Pancreas (tissue), 10 donors: Measurements from ENCODE around the gene GDAP2. TPM values are rescaled to one million over a fixed set of nuclear protein-coding genes. Genes with fewer than 3 reads are reported as not detected.

Source experiments
- ATAC-seq, 4 donors: fragments of 200-7000 bp; cut with Tn5 transposase; one replicate each; pipeline versions ENCODE4 v1.8.0 to v1.9.1; 2020; ENCODE audit warnings: mild to moderate bottlenecking in 4 of 4, moderate library complexity in 4 of 4
- DNase-seq, 6 donors: peaks; one replicate each; pipeline ENCODE4 v3.0.0-alpha.2; 2020
- FAIRE-seq: peaks from 2 replicates; lab custom pipeline; 2012; peaks lifted over from hg19 to GRCh38; lab: Jason Lieb, UNC
- H3K27ac ChIP-seq, 4 donors: fragments of 200-600 bp; sonication (generic); 1 replicate in 3 of 4; 2 replicates in 1 of 4; pipeline versions ENCODE4 v1.5.0 to v1.8.0; 2020
- H3K27me3 ChIP-seq, 4 donors: fragments of 200-600 bp; one replicate each; pipeline ENCODE4 v1.8.0; 2021
- H3K36me3 ChIP-seq, 3 donors: fragments of 200-600 bp; sonication (generic) in 1 of 3; one replicate each; pipeline versions ENCODE4 v1.5.0 to v1.8.0; 2020 to 2021
- H3K4me1 ChIP-seq, 3 donors: fragments of 200-600 bp; one replicate each; pipeline ENCODE4 v1.8.0; 2021
- H3K4me3 ChIP-seq, 4 donors: fragments of 200-600 bp; sonication (generic) in 2 of 4; one replicate each; pipeline versions ENCODE4 v1.5.0 to v1.8.0; 2020 to 2021
- H3K9me3 ChIP-seq, 4 donors: fragments of 200-600 bp; one replicate each; pipeline ENCODE4 v1.8.0; 2021
- whole genome bisulfite sequencing, 2 donors: extraction: QIAGEN DNeasy Blood & Tissue Kit; methylation state at CpG; one replicate each; pipeline ENCODE4 v1.1.7; 2013; 5-methylcytosine and 5-hydroxymethylcytosine counted together
- intact Hi-C, 3 donors: fragments of 100-400 bp; cut with DNase I; formaldehyde crosslinking; loops; one replicate each; pipeline versions ENCODE4 v1.11.1 to v1.14.2; 2022
- polyA plus RNA-seq, 2 donors: library from polyadenylated mRNA; stranded (reverse); fragments of 200-250 nt; gene quantifications; one replicate each; pipeline ENCODE4 v1.2.3, GENCODE V29; 2013
- total RNA-seq, 6 donors: library from RNA; stranded (reverse); fragmentation: NEBNext Ultra II Directional in 4 of 6; extraction: Animal tissue kit (Norgen Biotek cat#: 25700) in 4 of 6; gene quantifications; one replicate each; pipeline versions ENCODE4 v1.2.1 to v1.2.4, GENCODE V29; 2021 to 2023
- TF ChIP-seq, protein P1 (sequence below), 4 donors: fragments of 200-600 bp; sonication (generic) in 3 of 4; IDR thresholded peaks; one replicate each; pipeline versions ENCODE4 v1.5.0 to v1.8.0; 2021; ENCODE audit warnings: antibody characterized with exemption in 4 of 4
- donor health status: healthy with polysubstance abuse.
- donor health status: DM: no; HTN: no; CAD: no; lungs with moderate emphysema.
- donor health status: DM: no; HTN: no; CAD: no.
- donor health status: control.
- donor health status: control.
- donor health status: Bipolar disorder and iron deficiency.
- donor health status: DM: yes; HTN: yes; CAD: no.
- donor health status: DM: no; HTN: no; CAD: no.
- donor health status: DM: no; HTN: no; CAD: no.
- donor health status: DM: yes; HTN: yes; CAD: no.

GDAP2 gene
- total and polyA plus RNA-seq, 8 donors: 2.0 to 24.1 (median 14.7) TPM

DNA sequence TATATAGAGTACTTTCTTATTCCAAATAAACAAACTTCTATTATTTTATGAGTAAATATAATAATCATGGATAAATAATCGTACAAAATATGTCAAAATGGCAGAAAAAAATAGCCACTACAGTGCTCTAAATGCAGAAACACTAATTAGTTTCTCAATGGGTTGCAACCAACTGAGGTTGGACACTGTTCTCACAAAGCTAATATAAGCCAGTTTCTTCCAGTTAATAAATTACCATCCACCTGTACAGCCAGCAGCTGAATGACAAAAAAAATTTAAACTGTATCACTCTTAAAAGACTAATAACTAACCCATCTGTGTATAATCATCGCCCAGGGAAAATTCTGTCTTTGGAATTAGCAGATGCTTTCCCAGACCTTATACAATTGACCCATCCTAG, 36.9 kb downstream of the GDAP2 start:
- TF ChIP-seq, protein P1, sequence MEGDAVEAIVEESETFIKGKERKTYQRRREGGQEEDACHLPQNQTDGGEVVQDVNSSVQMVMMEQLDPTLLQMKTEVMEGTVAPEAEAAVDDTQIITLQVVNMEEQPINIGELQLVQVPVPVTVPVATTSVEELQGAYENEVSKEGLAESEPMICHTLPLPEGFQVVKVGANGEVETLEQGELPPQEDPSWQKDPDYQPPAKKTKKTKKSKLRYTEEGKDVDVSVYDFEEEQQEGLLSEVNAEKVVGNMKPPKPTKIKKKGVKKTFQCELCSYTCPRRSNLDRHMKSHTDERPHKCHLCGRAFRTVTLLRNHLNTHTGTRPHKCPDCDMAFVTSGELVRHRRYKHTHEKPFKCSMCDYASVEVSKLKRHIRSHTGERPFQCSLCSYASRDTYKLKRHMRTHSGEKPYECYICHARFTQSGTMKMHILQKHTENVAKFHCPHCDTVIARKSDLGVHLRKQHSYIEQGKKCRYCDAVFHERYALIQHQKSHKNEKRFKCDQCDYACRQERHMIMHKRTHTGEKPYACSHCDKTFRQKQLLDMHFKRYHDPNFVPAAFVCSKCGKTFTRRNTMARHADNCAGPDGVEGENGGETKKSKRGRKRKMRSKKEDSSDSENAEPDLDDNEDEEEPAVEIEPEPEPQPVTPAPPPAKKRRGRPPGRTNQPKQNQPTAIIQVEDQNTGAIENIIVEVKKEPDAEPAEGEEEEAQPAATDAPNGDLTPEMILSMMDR (IDR thresholded peaks at IDR 0.05): no peak
- no peak for DNase-seq
- peak; percentile 41 to 72 (median 70) for ATAC-seq
- intact Hi-C loops: loop anchor here in 2 of 3 donors (10.0 kb wide), 3 partner anchors 78 to 358 kb away; no protein-coding TSS in a partner anchor
- peak overlapping the region in 2 of 4 donors; percentile 43 to 62 for H3K27ac ChIP-seq
- H3K4me1 ChIP-seq: peaks cover 33 to 60% (median 54%) of the 10 kb centered on the region in 3 donors
- no peaks in the 10 kb centered on the region for H3K9me3 ChIP-seq
- H3K27me3 ChIP-seq: no peaks in the 10 kb centered on the region
- H3K36me3 ChIP-seq: peaks cover 0 to 7% (median 4%) of the 10 kb centered on the region in 3 donors
- no peak overlapping the region for H3K4me3 ChIP-seq
- FAIRE-seq: no peak
- 16 to 17% methylated on average over 2 of the region's 2 CpGs for WGBS, 2 donors

DNA sequence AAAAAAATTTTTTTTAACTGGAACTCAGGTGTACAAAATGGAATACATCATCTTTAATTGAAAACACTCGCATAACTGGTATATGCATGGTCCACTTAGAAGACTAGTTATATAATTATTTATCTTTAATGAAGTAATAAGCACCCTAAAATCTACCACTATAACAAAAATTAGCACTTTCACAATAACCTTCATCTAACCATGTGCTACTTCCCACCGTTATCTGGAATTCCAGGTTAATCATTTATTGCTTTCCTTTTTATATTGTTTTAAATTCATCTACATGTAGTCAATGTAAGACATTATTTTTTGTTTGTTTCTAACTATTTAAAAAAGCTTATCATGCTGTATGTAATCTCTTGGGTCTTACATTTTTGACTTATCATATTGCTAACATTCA, 39.0 kb downstream of the GDAP2 start:
- Histone ChIP-seq H3K4me1 (peaks cover 33 to 62% (median 49%) of the 10 kb centered on the region in 3 donors), H3K27ac (peak overlapping the region in 1 of 4 donors; percentile 22), H3K4me3 (no peak overlapping the region), H3K27me3 (no peaks in the 10 kb centered on the region), H3K36me3 (no peaks in the 10 kb centered on the region), H3K9me3 (no peaks in the 10 kb centered on the region)
- WGBS, 2 donors: 30 to 32% methylated on average over 2 of the region's 2 CpGs
- intact Hi-C loops: loop anchor here in 2 of 3 donors (10.0 kb wide), 3 partner anchors 76 to 356 kb away; no protein-coding TSS in a partner anchor
- no peak for DNase-seq
- ATAC-seq: peak in 2 of 4 donors; percentile 45 to 65
- no peak for FAIRE-seq
- TF ChIP-seq, protein P1 (IDR thresholded peaks at IDR 0.05): no peak

DNA sequence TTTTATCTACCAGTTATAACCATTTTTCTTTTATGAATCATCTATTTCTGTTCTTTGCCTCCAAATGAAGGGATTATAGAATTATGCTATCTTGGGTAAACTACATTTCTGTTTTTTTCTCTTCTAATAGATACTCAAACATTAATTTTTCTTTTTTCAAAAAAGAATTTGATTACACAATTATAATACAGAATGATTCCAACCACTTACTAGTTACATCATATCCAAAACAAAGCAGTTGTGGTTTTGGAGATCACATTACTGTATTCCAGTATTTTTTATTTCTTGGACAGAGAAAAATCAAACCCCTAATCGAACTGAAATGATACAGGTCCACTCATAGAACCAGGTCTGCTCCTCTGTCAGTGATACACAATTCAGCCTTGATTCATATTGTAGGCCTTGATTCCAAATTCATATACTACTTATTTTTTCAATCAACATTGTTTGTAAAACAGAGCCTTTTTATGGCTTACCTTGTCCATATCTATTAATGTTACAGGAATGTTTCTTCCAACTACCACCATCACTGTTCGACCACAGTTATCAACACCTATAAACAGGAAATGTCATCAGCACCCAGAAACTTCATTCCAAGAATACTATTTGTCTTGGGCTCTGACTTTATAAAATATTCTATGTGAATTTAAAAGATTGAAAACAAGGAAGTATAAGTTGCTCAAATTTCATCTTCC, 43.2 kb downstream of the GDAP2 start:
- ATAC-seq (no peak), FAIRE-seq (no peak), DNase-seq (no peak)
- no peak overlapping the region for H3K4me3 ChIP-seq
- H3K27ac ChIP-seq: peak overlapping the region in 1 of 4 donors; percentile 12
- 62 to 63% methylated on average over 2 of the region's 2 CpGs for WGBS, 2 donors
- H3K9me3 ChIP-seq: no peaks in the 10 kb centered on the region
- H3K36me3 ChIP-seq: no peaks in the 10 kb centered on the region
- TF ChIP-seq, protein P1 (IDR thresholded peaks at IDR 0.05): no peak
- H3K4me1 ChIP-seq: peaks cover 9 to 29% (median 12%) of the 10 kb centered on the region in 3 donors
- H3K27me3 ChIP-seq: no peaks in the 10 kb centered on the region
- intact Hi-C loops: no loop called here

DNA sequence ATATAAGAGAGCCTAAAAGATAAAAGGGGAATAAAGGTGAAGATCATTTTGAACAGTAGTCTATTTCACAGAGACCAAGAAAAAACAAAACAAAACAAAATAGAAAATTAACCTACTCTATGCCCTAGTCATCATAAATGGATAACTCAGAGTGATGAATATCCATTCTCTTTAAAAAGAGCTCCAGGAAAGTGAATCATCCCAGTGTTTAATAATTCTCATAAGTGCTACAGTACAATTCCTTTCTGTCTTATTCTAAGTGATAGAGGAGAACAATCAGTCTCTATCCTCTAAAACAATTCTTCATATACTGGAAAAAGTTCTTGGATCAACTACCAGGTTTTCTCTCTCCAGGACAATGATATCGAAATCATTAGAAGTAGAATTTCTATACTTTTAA, 45.8 kb downstream of the GDAP2 start:
- WGBS, 2 donors: 96 to 99% methylated on average over 1 of the region's 1 CpG
- no peaks in the 10 kb centered on the region for H3K9me3 ChIP-seq
- FAIRE-seq (no peak), ATAC-seq (no peak), DNase-seq (no peak)
- TF ChIP-seq, protein P1 (IDR thresholded peaks at IDR 0.05): no peak
- peaks cover 0 to 7% (median 0%) of the 10 kb centered on the region in 3 donors for H3K4me1 ChIP-seq
- H3K27ac ChIP-seq: no peak overlapping the region
- intact Hi-C loops: no loop called here
- no peaks in the 10 kb centered on the region for H3K27me3 ChIP-seq
- H3K4me3 ChIP-seq: no peak overlapping the region
- no peaks in the 10 kb centered on the region for H3K36me3 ChIP-seq

DNA sequence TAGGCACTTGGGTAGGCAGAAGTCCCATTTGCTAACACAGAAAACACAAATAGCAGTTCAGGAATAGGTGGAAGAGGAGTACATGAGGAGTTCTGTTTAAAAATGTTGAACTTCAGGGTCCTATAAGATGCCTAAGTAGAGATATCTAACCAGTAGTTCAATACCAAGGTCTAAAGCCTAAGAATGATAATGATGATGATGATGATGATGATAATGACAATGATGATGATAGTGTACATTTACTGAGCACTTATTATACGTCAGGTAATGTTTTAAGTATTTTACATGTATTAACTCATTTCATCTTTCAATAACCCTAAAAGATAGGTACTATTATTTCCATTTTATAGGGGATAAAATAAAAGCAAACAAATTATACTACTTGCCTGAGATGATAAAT, 50.1 kb downstream of the GDAP2 start:
- Histone ChIP-seq H3K9me3 (no peaks in the 10 kb centered on the region), H3K27ac (no peak overlapping the region), H3K27me3 (no peaks in the 10 kb centered on the region), H3K4me3 (no peak overlapping the region), H3K36me3 (peaks cover 0 to 9% (median 0%) of the 10 kb centered on the region in 3 donors), H3K4me1 (peaks cover 0 to 9% (median 5%) of the 10 kb centered on the region in 3 donors)
- DNase-seq: no peak
- intact Hi-C loops: no loop called here
- ATAC-seq: no peak
- FAIRE-seq: no peak
- TF ChIP-seq, protein P1 (IDR thresholded peaks at IDR 0.05): no peak
- 91% methylated on average over 1 of the region's 1 CpG for WGBS, 2 donors
